Stimulated activated CD4-positive, alpha-beta T cell treated with anti-CD3 and anti-CD28 coated beads, Interleukin-1b, Interleukin-23, amount 100 ng/mL, for 48 hours (primary cell): ENCODE data around the gene VPS33A.
A peak's percentile ranks its signal among the peaks of the same experiment; 100 is the strongest.

ENCODE experiments used
- DNase-seq: peaks from one replicate; pipeline ENCODE4 v3.0.0-alpha.2; 2020

Gene VPS33A

DNA sequence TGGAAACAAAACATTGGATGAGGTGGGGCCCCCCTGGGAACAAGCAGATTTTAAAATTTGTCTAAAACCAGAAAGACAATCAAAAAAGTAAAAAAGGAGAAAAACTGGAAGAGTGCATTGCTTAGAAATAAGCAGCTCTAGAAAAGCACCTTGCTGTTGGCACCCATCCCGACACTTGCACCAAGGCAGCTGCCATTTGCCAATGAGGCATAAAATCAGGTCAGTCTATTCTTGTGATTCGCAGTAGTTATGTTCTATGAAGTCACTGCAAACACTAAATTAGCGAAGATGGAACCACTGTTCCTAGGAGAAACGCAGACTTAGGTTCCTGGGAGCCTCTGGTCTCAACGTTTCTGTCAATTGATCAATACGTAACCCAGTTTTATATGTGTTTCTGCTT, 16.2 kb downstream of the VPS33A start:
- no peak for DNase-seq

- no peak for DNase-seq
Measured at GRCh38 chr12:122245553-122245952, 20.7 kb downstream of the VPS33A start.

DNA sequence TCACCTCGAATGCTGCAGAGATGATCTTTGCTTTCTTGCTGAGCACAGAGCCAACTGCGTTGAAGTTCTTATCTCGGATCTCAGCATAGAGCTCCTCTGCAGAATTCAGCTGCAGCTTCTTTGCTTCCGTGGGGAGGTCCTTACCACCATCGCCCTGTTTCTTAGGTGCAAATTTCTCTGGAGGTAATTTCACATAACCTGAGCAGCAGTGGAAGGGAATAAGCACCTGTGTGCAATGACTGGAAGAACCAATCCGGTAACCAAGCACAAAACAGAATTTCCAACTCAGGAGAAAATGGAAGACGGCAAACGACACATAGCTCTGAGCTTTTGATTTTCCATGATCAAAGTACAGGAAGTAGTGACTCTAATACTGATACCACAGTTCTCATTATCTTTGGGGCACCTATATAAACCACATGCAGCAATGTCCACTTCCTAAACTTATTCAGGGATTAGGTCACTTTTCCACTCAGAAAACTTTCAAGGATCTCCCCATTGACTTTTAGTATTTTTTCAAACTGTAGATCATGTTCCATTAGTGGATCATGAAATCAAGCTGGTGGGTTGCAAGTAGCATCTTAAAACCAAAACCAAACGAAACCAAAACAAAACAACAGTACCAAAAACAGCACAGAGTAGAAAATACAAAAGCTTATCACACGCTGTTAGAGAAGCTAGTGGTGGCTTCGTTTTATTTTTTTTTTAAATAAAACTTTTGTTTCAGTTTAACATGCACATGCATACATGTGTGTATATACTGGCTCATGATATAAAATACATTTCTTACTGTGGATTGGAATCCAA, 21.5 kb downstream of the VPS33A start:
- no peak for DNase-seq

DNA sequence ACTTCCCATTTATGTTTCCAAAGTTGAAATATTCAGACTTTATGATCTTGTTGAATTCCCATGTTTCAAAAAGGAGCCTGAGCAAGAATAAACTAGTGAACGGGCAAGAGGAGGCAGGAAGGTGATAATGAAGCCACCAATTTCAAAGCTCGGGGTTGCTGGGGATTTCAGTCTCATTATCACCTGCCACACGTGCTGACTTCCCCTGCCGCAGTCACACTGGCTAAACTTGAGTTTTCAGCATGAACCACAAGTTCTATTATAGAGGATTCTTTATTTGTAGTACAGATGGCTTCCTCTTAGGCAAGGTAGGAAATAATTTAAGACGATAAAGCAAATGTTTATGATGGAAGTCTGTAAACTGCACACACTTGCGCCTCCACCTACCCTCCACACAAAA, 22.3 kb downstream of the VPS33A start:
- DNase-seq, result no peak

DNA sequence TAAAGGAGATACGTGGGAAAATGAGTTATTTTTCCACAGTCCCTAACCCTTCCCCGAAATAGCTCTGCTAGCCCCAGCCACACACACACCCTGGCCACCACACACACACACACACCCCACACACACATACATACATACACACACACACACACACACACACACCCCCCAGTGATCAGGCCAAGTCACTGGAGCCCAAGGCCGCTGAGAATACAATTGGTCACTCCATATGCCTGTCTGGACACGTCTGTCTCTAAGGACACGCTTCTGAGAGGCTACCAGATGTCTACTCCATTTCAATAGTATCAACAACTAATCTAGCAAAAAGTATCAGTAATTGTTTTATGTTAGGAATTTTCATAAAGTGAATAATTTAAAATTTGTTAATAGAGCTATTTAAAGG, 27.4 kb downstream of the VPS33A start:
- DNase-seq, result no peak

GRCh38 chr12:122235741-122236140, 30.6 kb downstream of the VPS33A start:
- DNase-seq, result no peak

- DNase-seq, result no peak
Measured at GRCh38 chr12:122232691-122233090, 33.6 kb downstream of the VPS33A start.

DNA sequence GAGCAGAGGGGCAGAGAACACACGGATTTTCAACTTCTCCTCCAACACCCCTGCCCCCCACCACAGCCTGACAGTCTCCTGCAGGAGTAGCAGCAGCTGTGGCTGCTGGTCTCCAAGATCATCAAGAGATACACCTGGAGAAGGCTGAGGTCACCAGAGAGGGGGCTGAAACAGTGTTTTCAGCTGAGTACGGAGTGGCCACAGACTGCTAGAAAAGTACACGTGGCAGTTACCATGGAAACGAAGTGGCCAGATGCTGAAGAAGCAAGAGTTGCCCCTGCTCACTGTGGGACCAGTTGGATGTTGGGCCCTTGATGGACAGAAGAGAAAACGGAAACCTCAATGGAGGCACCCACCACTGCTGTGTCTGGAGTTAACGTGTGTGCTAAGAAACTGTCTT, 35.5 kb downstream of the VPS33A start:
- DNase-seq, result no peak

DNA sequence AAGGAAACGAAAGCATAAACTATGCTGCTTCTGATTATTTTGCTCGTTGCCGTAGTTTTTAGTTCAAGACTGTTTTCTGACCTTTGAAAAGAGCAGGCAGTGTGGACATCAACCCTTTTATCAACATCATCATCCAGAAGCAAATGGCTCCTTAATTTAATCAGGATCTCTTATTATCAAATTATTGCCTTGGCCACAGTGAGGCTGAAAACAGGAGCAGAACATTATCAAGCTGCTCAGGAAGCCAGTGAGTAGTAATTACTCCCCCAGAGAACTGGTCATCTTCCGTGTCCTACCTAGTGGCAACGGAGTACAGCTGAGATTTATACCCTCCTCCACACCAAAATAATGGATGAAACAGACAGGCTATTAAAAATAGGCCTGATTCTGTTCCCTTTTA, 38.2 kb downstream of the VPS33A start:
- DNase-seq, result no peak

- no peak for DNase-seq
Measured at GRCh38 chr12:122227341-122227740, 39.0 kb downstream of the VPS33A start.

DNA sequence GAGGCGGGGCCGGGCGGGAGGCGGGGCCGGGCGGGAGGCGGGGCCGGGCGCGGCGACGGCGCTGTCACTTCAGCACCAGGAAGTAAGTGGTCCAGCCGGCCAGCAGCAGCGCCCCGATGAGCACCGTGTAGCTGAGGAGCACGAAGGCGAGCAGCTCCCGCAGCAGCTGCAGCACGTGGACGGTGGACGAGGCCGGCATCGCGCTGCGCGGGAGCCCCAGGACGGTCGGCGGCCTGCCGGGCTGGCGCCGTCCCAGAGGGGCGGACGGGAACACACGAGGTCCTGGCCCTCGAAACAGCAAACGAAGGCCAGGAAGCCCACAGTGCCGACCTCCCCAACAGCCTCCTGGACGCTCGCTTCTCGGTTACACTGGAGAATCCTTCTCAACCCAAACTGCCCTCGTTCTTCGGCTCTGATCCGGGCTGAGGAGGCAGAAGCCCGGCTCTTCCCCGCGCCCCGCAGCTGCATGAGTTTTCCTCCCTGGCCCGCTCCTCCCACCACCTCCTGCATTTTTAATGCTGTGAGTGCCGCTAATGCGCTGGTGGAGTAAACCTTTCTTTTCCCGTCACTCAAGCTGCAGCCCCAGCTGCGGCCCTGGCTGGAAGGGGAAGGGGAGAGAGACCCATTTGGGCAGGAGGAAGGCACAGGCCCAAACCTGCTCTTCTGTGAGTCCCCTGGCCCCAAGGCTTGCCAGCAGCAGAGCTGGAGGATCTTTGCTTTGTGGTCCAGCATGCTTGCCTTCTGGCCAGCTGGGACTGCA, 39.7 kb downstream of the VPS33A start:
- no peak for DNase-seq

GRCh38 chr12:122225683-122226365, 40.5 kb downstream of the VPS33A start, which contains the start of gene DIABLO:
DIABLO (minus strand) TSS chr12:122226052; CDS start chr12:122226014, 38 bp downstream.
- peak; percentile 100 for DNase-seq

DNA sequence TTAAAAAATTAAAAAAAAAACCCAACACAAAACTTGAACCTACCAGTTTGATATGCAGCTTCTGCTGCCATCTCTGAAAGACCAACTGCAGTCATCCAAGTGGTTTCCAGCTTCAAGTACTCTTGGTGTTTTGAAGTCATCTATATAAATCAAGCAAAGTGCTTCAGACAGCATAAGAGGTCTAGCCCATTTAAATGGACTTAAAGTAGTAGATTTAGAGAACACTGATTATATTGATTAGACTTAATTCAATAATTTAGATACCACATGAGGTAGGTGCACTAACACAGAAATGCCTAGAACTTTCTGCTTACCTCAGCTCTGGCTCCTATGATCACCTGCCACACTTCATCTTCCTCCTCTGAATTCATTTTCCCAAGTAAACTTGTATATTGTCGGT, 49.8 kb downstream of the VPS33A start:
- no peak for DNase-seq

- no peak for DNase-seq
Measured at GRCh38 chr12:122215771-122216170, 50.5 kb downstream of the VPS33A start.

DNA sequence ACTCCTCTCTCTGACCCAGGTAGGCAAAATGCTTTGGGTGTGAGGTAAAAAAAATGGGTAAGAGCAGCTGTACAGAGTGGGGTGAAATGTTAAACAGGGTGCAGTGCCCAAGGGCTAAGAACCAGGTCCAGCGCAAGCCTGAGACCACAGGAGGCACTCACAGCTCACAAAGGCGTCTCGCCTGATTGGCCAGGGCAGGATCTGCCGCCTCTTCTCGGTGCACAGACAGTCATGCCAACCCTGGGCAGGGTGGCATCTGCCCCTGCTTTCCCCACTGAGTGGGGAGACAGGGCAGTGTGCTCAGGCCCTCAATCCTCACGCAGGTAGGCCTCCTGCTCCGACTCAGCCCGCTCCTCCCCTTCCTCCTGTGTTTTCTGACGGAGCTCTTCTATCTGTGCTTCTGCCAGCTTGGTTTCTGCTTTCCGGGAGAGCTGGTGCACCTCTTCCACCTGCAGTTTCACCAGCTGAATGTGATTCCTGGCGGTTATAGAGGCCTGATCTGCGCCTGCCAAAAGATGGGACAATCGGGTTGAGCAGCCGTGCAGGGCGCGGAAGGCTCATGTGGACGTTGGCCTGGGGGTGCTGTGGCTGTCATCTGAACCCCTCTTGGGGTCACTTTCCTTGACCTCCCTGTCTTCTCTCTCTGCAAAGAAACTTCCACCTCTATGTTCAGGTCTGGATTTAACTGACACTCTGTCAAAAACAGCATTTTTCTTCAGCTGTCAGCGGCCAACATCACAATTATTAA, 58.0 kb downstream of the VPS33A start:
- no peak for DNase-seq

DNA sequence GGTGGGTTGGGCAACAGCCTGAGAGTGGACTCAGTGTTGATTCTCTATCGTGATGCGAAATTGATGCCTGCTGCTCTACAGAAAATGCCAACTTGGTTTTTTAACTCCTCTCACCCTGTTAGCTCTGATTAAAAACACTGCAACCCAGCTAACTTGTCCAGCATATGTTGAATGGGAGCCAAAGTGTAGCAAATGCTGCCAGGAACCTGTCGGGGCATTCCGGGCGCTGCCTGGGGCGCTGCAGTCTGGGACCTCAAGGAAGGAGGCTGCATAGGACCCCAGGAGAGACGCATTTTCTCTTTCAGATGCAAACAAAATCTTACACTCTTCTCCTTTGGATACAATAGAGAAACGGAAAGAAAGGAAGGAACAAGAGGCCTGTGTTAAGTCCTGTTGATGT, 58.9 kb downstream of the VPS33A start:
- DNase-seq, result no peak

- no peak for DNase-seq
Measured at GRCh38 chr12:122206976-122207375, 59.3 kb downstream of the VPS33A start.

DNA sequence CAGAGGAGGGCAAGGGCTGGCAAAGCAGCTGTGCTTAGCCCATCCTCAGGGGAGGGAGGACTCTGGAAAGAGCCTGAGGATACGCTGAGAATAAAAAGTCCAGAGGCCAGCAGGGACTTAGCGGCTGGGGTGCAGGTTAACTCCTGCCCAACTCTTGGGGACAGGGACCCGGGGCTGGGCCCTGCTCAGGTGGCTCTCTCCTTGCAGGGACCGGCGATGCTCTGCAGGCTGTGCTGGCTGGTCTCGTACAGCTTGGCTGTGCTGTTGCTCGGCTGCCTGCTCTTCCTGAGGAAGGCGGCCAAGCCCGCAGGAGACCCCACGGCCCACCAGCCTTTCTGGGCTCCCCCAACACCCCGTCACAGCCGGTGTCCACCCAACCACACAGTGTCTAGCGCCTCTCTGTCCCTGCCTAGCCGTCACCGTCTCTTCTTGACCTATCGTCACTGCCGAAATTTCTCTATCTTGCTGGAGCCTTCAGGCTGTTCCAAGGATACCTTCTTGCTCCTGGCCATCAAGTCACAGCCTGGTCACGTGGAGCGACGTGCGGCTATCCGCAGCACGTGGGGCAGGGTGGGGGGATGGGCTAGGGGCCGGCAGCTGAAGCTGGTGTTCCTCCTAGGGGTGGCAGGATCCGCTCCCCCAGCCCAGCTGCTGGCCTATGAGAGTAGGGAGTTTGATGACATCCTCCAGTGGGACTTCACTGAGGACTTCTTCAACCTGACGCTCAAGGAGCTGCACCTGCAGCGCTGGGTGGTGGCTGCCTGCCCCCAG, 60.0 kb downstream of the VPS33A start:
- no peak for DNase-seq

GRCh38 chr12:122205053-122205925, 61.0 kb downstream of the VPS33A start:
- DNase-seq, result no peak

DNA sequence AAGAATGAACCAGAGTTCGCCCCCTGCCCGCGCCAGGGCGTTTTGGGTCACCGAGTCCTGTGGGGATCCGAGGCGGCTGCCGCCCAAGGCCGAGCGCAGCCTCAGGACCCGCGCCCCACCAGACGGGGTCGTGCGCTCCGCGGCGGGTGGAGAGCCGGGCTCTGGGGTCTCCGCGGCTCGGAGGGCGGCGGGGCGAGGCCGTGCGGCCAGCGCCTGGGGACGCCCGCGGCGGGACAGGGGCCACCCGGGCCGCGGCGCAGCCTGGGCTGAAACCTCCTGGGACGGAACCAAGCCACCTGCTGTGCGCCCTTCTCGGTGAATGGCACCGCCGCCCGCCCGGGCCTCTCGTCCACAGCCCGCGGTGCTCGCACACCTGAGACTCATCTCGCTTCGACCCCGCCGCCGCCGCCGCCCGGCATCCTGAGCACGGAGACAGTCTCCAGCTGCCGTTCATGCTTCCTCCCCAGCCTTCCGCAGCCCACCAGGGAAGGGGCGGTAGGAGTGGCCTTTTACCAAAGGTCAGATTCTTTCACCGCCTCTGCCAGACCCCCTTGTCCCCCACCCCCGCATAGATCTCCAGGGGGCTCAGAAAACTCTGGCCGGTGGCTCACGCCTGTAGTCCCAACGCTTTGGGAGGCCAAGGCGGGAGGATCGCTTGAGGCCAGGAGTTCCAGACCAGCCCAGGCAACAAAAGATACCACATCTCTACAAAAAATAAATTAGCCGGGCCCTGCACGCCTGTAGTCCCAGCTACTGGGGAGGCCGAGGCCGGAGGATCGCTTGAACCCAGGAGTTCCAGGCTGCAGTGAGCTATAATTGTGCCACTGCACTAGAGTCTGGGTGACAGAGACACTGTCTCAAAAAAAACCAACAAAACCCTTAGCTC, 61.9 kb downstream of the VPS33A start:
- DNase-seq, result no peak
